ENCODE measurements around the gene UQCR10. TPM values are rescaled to one million over a fixed set of nuclear protein-coding genes. Genes with fewer than 3 reads are reported as not detected.

Gene UQCR10
- total RNA-seq, 8 experiments from 2014 or later: 159 to 223 (median 194) TPM

GRCh38 chr22:29727131-29727523 is 40.0 kb upstream of the UQCR10 start:
- Histone ChIP-seq H3K4me3 (no peak overlapping the region), H3K4me1 (replicated peaks in 1 of 2) (peaks cover 4 to 19% of the 10 kb centered on the region in 2 donors), H3K27ac (peak overlapping the region in 1 of 2 donors; percentile 23)
- in situ Hi-C loops (cut with MboI; ENCODE audit: low pct_unique_long_range_greater_than_20kb in 2 of 9, low sequenced_read_pairs in 9 of 9, unreplicated experiment in 9 of 9): no loop called here
- WGBS, 10 experiments: 17 to 60% methylated on average over 1 to 2 of the region's 17 CpGs; no CpG with 5 or more reads in 8 of the 10 experiments
- peak; percentile 48 to 85 (median 80) for ATAC-seq (replicated peaks in 6 of 8)

GRCh38 chr22:29729161-29729560 is 38.0 kb upstream of the UQCR10 start:
- in situ Hi-C loops (cut with MboI; ENCODE audit: low pct_unique_long_range_greater_than_20kb in 2 of 9, low sequenced_read_pairs in 9 of 9, unreplicated experiment in 9 of 9): no loop called here
- no peak for ATAC-seq (replicated peaks in 6 of 8)
- WGBS, 10 experiments: 80 to 100% methylated on average over 2 to 6 of the region's 20 CpGs; no CpG with 5 or more reads in 8 of the 10 experiments
- Histone ChIP-seq H3K4me1 (replicated peaks in 1 of 2) (peaks cover 14 to 25% of the 10 kb centered on the region in 2 donors), H3K27ac (no peak overlapping the region), H3K4me3 (no peak overlapping the region)

GRCh38 chr22:29731058-29731850 is 35.9 kb upstream of the UQCR10 start:
- no peak for ATAC-seq (replicated peaks in 6 of 8)
- H3K4me3 ChIP-seq: no peak overlapping the region
- no peak overlapping the region for H3K27ac ChIP-seq
- H3K4me1 ChIP-seq (replicated peaks in 1 of 2): peaks cover 21 to 26% of the 10 kb centered on the region in 2 donors
- WGBS, 10 experiments: 43 to 100% (median 81%) methylated on average over 3 to 7 of the region's 18 CpGs; no CpG with 5 or more reads in 2 of the 10 experiments
- in situ Hi-C loops (cut with MboI; ENCODE audit: low pct_unique_long_range_greater_than_20kb in 2 of 9, low sequenced_read_pairs in 9 of 9, unreplicated experiment in 9 of 9): no loop called here

GRCh38 chr22:29732883-29733282 is 34.3 kb upstream of the UQCR10 start:
- ATAC-seq (replicated peaks in 6 of 8): no peak
- Histone ChIP-seq H3K4me3 (no peak overlapping the region), H3K27ac (no peak overlapping the region), H3K4me1 (replicated peaks in 1 of 2) (peaks cover 14 to 19% of the 10 kb centered on the region in 2 donors)
- in situ Hi-C loops (cut with MboI; ENCODE audit: low pct_unique_long_range_greater_than_20kb in 2 of 9, low sequenced_read_pairs in 9 of 9, unreplicated experiment in 9 of 9): no loop called here
- WGBS, 10 experiments: 40 to 100% (median 71%) methylated on average over 1 to 3 of the region's 6 CpGs; no CpG with 5 or more reads in 6 of the 10 experiments

- ATAC-seq (replicated peaks in 6 of 8): peak in 7 of 8 experiments; percentile 35 to 87 (median 74)
- Histone ChIP-seq H3K27ac (no peak overlapping the region), H3K4me3 (no peak overlapping the region), H3K4me1 (replicated peaks in 1 of 2) (peaks cover 14 to 19% of the 10 kb centered on the region in 2 donors)
- WGBS, 10 experiments: 0 to 86% (median 60%) methylated on average over 1 to 12 of the region's 19 CpGs; no CpG with 5 or more reads in 5 of the 10 experiments
- in situ Hi-C loops (cut with MboI; ENCODE audit: low pct_unique_long_range_greater_than_20kb in 2 of 9, low sequenced_read_pairs in 9 of 9, unreplicated experiment in 9 of 9): no loop called here
Measured at GRCh38 chr22:29733362-29734201, 33.6 kb upstream of the UQCR10 start.

GRCh38 chr22:29734406-29734805 is 32.8 kb upstream of the UQCR10 start:
- Histone ChIP-seq H3K4me1 (replicated peaks in 1 of 2) (peaks cover 14 to 19% of the 10 kb centered on the region in 2 donors), H3K27ac (no peak overlapping the region), H3K4me3 (no peak overlapping the region)
- no peak for ATAC-seq (replicated peaks in 6 of 8)
- in situ Hi-C loops (cut with MboI; ENCODE audit: low pct_unique_long_range_greater_than_20kb in 2 of 9, low sequenced_read_pairs in 9 of 9, unreplicated experiment in 9 of 9): no loop called here
- 86 to 90% methylated on average over 2 of the region's 8 CpGs; no CpG with 5 or more reads in 8 of the 10 experiments for WGBS, 10 experiments

GRCh38 chr22:29734838-29735237 is 32.3 kb upstream of the UQCR10 start:
- in situ Hi-C loops (cut with MboI; ENCODE audit: low pct_unique_long_range_greater_than_20kb in 2 of 9, low sequenced_read_pairs in 9 of 9, unreplicated experiment in 9 of 9): no loop called here
- peak in 2 of 8 experiments; percentile 8 to 21 for ATAC-seq (replicated peaks in 6 of 8)
- no peak overlapping the region for H3K27ac ChIP-seq
- H3K4me1 ChIP-seq (replicated peaks in 1 of 2): peaks cover 14 to 19% of the 10 kb centered on the region in 2 donors
- WGBS, 10 experiments: 67% methylated on average over 3 of the region's 9 CpGs; no CpG with 5 or more reads in 9 of the 10 experiments
- H3K4me3 ChIP-seq: no peak overlapping the region

GRCh38 chr22:29735416-29735815 is 31.8 kb upstream of the UQCR10 start:
- in situ Hi-C loops (cut with MboI; ENCODE audit: low pct_unique_long_range_greater_than_20kb in 2 of 9, low sequenced_read_pairs in 9 of 9, unreplicated experiment in 9 of 9): no loop called here
- Histone ChIP-seq H3K27ac (no peak overlapping the region), H3K4me3 (no peak overlapping the region), H3K4me1 (replicated peaks in 1 of 2) (peaks cover 14 to 19% of the 10 kb centered on the region in 2 donors)
- no peak for ATAC-seq (replicated peaks in 6 of 8)
- WGBS, 10 experiments: 60 to 80% methylated on average over 1 of the region's 1 CpG; no CpG with 5 or more reads in 8 of the 10 experiments

- no peak overlapping the region for H3K27ac ChIP-seq
- in situ Hi-C loops (cut with MboI; ENCODE audit: low pct_unique_long_range_greater_than_20kb in 2 of 9, low sequenced_read_pairs in 9 of 9, unreplicated experiment in 9 of 9): no loop called here
- no peak overlapping the region for H3K4me3 ChIP-seq
- whole genome bisulfite sequencing, 10 experiments: 85 to 100% (median 92%) methylated on average over 1 to 14 of the region's 22 CpGs; no CpG with 5 or more reads in 3 of the 10 experiments
- no peak for ATAC-seq (replicated peaks in 6 of 8)
- peaks cover 14 to 19% of the 10 kb centered on the region in 2 donors for H3K4me1 ChIP-seq (replicated peaks in 1 of 2)
Measured at GRCh38 chr22:29737251-29738117, 29.7 kb upstream of the UQCR10 start.

GRCh38 chr22:29738118-29738815 is 28.9 kb upstream of the UQCR10 start:
- Histone ChIP-seq H3K27ac (no peak overlapping the region), H3K4me3 (no peak overlapping the region), H3K4me1 (replicated peaks in 1 of 2) (peaks cover 12 to 16% of the 10 kb centered on the region in 2 donors)
- in situ Hi-C loops (cut with MboI; ENCODE audit: low pct_unique_long_range_greater_than_20kb in 2 of 9, low sequenced_read_pairs in 9 of 9, unreplicated experiment in 9 of 9): no loop called here
- no peak for ATAC-seq (replicated peaks in 6 of 8)
- WGBS, 10 experiments: 80 to 100% (median 100%) methylated on average over 1 to 5 of the region's 15 CpGs; no CpG with 5 or more reads in 5 of the 10 experiments

GRCh38 chr22:29739346-29739875 is 27.8 kb upstream of the UQCR10 start:
- WGBS, 10 experiments: 60 to 100% (median 94%) methylated on average over 1 to 7 of the region's 17 CpGs; no CpG with 5 or more reads in 5 of the 10 experiments
- ATAC-seq (replicated peaks in 6 of 8): no peak
- Histone ChIP-seq H3K27ac (no peak overlapping the region), H3K4me3 (no peak overlapping the region), H3K4me1 (replicated peaks in 1 of 2) (peaks cover 8 to 9% of the 10 kb centered on the region in 2 donors)
- in situ Hi-C loops (cut with MboI; ENCODE audit: low pct_unique_long_range_greater_than_20kb in 2 of 9, low sequenced_read_pairs in 9 of 9, unreplicated experiment in 9 of 9): no loop called here

- ATAC-seq (replicated peaks in 6 of 8): no peak
- Histone ChIP-seq H3K4me3 (no peak overlapping the region), H3K27ac (no peak overlapping the region), H3K4me1 (replicated peaks in 1 of 2) (peaks cover under 1 to 3% of the 10 kb centered on the region in 2 donors)
- in situ Hi-C loops (cut with MboI; ENCODE audit: low pct_unique_long_range_greater_than_20kb in 2 of 9, low sequenced_read_pairs in 9 of 9, unreplicated experiment in 9 of 9): no loop called here
- 90 to 100% (median 100%) methylated on average over 1 to 2 of the region's 5 CpGs; no CpG with 5 or more reads in 6 of the 10 experiments for WGBS, 10 experiments
Measured at GRCh38 chr22:29740216-29740615, 27.0 kb upstream of the UQCR10 start.
